Measurements from ENCODE around the gene FAM217A.

FAM217A gene

DNA sequence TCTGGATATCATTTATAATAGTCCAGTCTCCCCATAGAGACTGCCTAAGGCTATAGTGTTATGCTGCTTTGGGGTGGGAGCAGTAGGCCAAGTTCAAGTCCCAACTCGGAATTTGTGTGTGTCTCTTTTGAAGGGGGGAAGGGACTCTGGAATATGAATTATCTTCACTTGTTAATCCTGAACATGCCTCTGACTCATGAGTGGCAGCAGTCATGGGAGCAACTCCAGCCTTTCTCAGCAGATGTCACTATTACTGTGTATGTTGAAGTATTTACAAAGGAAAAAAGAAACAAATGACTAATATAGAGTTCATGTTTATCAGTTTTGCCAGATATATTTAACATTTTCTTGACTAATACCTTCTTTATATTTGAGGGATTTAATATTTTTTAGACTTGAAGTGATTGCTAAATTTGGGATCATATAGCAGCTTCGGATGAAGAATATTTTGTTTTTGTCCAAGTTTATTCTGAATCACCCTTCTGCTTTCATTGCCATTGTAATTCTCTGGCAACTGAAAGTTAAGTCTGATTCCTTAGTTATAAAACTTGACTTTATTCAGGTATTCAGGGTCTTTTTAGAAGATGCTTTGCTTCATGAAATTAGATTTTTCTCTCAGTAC, 23.4 kb downstream of the FAM217A start:
- TF ChIP-seq, protein P1, sequence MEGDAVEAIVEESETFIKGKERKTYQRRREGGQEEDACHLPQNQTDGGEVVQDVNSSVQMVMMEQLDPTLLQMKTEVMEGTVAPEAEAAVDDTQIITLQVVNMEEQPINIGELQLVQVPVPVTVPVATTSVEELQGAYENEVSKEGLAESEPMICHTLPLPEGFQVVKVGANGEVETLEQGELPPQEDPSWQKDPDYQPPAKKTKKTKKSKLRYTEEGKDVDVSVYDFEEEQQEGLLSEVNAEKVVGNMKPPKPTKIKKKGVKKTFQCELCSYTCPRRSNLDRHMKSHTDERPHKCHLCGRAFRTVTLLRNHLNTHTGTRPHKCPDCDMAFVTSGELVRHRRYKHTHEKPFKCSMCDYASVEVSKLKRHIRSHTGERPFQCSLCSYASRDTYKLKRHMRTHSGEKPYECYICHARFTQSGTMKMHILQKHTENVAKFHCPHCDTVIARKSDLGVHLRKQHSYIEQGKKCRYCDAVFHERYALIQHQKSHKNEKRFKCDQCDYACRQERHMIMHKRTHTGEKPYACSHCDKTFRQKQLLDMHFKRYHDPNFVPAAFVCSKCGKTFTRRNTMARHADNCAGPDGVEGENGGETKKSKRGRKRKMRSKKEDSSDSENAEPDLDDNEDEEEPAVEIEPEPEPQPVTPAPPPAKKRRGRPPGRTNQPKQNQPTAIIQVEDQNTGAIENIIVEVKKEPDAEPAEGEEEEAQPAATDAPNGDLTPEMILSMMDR (conservative IDR thresholded peaks at IDR 0.05): peak; percentile 69
- H3K27ac ChIP-seq: no peak overlapping the region

DNA sequence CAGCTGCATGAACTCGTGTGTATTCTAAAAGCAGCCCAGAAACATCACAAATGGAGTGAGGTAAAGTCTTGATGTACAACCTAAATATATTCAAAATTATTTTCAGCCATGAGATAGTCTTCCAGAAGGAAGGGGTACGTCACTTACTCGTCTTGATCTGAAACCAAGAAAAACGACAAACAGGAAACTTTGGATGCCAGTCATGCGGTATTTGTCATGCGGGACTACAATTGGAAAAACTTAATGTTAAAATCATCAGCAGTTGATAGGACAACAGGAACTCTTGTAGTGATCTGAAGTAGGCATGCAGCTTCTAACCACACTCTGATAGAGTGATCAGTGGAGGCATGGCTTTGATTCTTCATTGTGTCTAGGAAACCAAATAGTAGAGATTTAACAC, 29.7 kb downstream of the FAM217A start:
- H3K27ac ChIP-seq: no peak overlapping the region
- TF ChIP-seq, protein P1 (conservative IDR thresholded peaks at IDR 0.05): no peak

DNA sequence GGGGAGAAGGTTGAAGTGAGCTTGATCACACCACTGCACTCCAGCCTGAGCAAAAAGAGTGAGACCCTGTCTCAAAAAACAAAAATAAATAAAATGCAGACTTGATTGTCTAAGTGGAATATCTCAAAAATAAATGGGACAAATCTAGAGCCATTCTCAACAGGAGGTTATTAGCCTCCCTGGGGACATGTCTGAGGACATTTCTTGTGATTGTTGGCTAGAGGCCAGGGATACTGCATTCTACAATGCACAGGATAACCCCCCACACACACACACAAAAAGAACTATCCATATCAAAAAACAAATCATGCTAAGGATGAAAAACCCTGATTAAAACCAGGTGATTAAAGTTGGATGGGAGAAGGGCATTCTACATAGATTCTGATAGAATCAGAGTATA, 37.5 kb downstream of the FAM217A start:
- TF ChIP-seq, protein P1 (conservative IDR thresholded peaks at IDR 0.05): no peak
- H3K27ac ChIP-seq: no peak overlapping the region

DNA sequence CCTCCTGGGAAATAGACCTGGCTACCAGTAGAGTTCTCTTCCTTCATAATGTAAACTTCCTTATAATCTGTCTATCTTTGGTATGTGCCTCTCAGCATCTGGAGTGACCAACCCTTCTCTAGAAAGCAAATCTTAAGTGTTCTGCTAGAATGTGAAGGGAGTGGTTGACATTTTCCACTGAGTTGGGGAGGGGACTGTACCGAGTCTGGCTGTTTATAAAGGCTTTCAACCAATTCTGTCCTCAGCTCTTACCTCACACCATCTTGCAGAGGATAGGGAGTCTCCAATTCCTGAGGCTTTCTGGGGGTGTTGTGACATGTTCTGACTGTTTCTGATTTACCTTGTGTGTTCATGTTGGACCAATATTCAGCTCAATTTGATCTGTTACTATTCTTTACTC, 39.6 kb downstream of the FAM217A start:
- H3K27ac ChIP-seq: no peak overlapping the region
- TF ChIP-seq, protein P1 (conservative IDR thresholded peaks at IDR 0.05): no peak

DNA sequence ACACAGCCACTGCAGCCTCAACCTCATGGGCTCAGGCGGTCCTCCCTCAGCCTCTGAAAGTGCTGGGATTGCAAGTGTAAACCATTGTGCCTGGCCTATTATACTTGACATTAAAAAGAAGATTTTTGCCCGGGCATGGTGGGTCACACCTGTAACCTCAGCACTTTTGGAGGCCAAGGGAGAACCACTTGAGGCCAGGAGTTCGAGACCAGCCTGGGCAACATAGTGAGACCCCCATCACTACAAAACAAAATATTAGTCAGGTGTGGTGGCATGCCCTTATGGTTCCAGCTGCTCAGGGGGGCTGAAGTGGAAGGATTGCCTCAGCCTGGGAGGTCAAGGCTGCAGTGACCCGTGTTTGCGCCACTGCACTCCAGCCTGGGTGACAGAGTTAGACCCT, 42.4 kb downstream of the FAM217A start:
- H3K27ac ChIP-seq: no peak overlapping the region
- TF ChIP-seq, protein P1 (conservative IDR thresholded peaks at IDR 0.05): no peak

DNA sequence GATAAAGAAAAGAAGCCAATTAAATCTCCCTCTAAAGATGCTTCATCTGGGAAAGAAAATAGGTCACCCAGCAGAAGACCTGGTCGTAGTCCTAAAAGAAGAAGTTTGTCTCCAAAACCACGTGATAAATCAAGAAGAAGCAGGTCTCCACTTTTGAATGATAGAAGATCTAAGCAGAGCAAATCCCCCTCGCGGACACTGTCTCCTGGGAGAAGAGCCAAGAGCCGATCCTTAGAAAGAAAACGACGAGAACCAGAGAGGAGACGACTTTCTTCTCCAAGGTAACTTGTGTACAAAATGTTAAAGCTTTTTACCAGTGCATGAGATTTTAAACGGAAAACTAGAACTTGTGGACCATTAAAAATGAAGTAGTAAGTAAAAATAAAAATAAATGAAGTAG, 46.5 kb downstream of the FAM217A start:
- H3K27ac ChIP-seq: no peak overlapping the region
- TF ChIP-seq, protein P1 (conservative IDR thresholded peaks at IDR 0.05): no peak

DNA sequence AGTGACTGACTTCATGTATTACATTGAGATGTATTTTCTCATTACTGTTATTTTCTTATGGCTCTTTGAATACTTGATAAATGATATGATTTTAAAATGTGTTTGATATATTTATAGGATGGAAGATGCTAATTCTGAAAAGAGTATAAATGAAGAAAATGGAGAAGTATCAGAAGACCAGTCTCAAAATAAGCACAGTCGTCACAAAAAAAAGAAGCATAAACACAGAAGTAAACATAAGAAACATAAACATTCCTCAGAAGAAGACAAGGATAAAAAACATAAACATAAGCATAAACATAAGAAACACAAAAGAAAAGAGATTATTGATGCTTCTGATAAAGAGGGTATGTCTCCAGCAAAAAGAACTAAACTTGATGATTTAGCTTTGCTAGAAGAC, 47.5 kb downstream of the FAM217A start:
- TF ChIP-seq, protein P1 (conservative IDR thresholded peaks at IDR 0.05): no peak
- no peak overlapping the region for H3K27ac ChIP-seq
